HFFc6 (cell line): ENCODE measurements around the gene WASF1. TPM values are rescaled to one million over a fixed set of nuclear protein-coding genes. Genes with fewer than 3 reads are reported as not detected.

ENCODE experiments used
- DNase-seq: peaks from one replicate; pipeline ENCODE4 v3.0.0-alpha.2; 2018
- H3K27ac Mint-ChIP-seq: 2 replicates; pipeline ENCODE4 v1.8.0; 2020; ENCODE audit warnings: mild to moderate bottlenecking, mixed read lengths
- H3K27me3 Mint-ChIP-seq: 2 replicates; pipeline ENCODE4 v1.8.0; 2021; ENCODE audit warnings: mild to moderate bottlenecking, moderate library complexity, mixed read lengths; ENCODE audit not compliant: insufficient read depth
- H3K36me3 Mint-ChIP-seq: 2 replicates; pipeline ENCODE4 v1.8.0; 2021; ENCODE audit warnings: low read depth, mixed read lengths
- H3K4me1 Mint-ChIP-seq: 2 replicates; pipeline ENCODE4 v1.8.0; 2020; ENCODE audit warnings: low read depth, mixed read lengths
- H3K4me3 Mint-ChIP-seq: 2 replicates; pipeline ENCODE4 v1.8.0; 2020; ENCODE audit warnings: mild to moderate bottlenecking, moderate library complexity, mixed read lengths
- H3K9me3 Mint-ChIP-seq: 2 replicates; pipeline ENCODE4 v1.8.0; 2020; ENCODE audit warnings: mild to moderate bottlenecking, mixed read lengths
- CTCF ChIP-seq: fragments of 200-600 bp; sonication (generic); IDR thresholded peaks from 2 replicates; pipeline ENCODE4 v1.5.0; 2021; ENCODE audit warnings: antibody characterized with exemption, mild to moderate bottlenecking
- long read RNA-seq: library from polyadenylated mRNA; unstranded; transcript quantifications from one replicate; pipeline ENCODE4 v2.0.0, GENCODE V29; 2019
- total RNA-seq, 6 experiments: library from RNA; stranded (reverse); fragmentation: NEBNext Ultra II Directional; extraction: Animal tissue kit (Norgen Biotek cat#: 25700); gene quantifications; 2 replicates in 1 of 6; 3 replicates in 5 of 6; pipeline ENCODE4 v1.2.3, GENCODE V29; 2021

Gene WASF1
- total RNA-seq, result 10 to 100 TPM; 11.6 to 13.5 (median 12.3) TPM
- long read RNA-seq, partial matches to known transcripts, result 1 of 3 reads
- long read RNA-seq, other reads (novel, unspliced or antisense), result 2 of 3 reads

GRCh38 chr6:110179406-110180227 lies at the start of gene WASF1:
Gene WASF1 (minus strand): TSS chr6:110179670. CDS start chr6:110127601, 52,069 bp downstream.
- DNase-seq, result peak; percentile 97
- H3K4me1 Mint-ChIP-seq, result peaks cover 13% of the 10 kb centered on the region
- H3K27me3 Mint-ChIP-seq, result peaks cover 2% of the 10 kb centered on the region; the same call in 1 of the 2 replicates
- H3K27ac Mint-ChIP-seq, result peak within 1 kb of the TSS; percentile 24
- no peaks in the 10 kb centered on the region for H3K36me3 Mint-ChIP-seq
- peak within 1 kb of the TSS; percentile 91; the same call in 1 of the 2 replicates for H3K4me3 Mint-ChIP-seq
- H3K9me3 Mint-ChIP-seq, result no peaks in the 10 kb centered on the region
- no peak for TF ChIP-seq CTCF

- H3K27me3 Mint-ChIP-seq, result no peaks in the 10 kb centered on the region
- H3K27ac Mint-ChIP-seq, result no peak overlapping the region
- peaks cover 10% of the 10 kb centered on the region for H3K36me3 Mint-ChIP-seq
- H3K4me3 Mint-ChIP-seq, result no peak overlapping the region
- no peaks in the 10 kb centered on the region for H3K9me3 Mint-ChIP-seq
- no peak for DNase-seq
- H3K4me1 Mint-ChIP-seq, result peaks cover 6% of the 10 kb centered on the region; the same call in 1 of the 2 replicates
- TF ChIP-seq CTCF, result no peak
Measured at GRCh38 chr6:110226261-110226660, 46.8 kb upstream of the WASF1 start.

- H3K27ac Mint-ChIP-seq, result no peak overlapping the region; the same call in 1 of the 2 replicates
- H3K9me3 Mint-ChIP-seq, result no peaks in the 10 kb centered on the region
- DNase-seq, result no peak
- H3K27me3 Mint-ChIP-seq, result no peaks in the 10 kb centered on the region; the same call in 1 of the 2 replicates
- no peak for TF ChIP-seq CTCF
- H3K36me3 Mint-ChIP-seq, result peaks cover 26% of the 10 kb centered on the region
- peaks cover 18% of the 10 kb centered on the region for H3K4me1 Mint-ChIP-seq
- no peak overlapping the region for H3K4me3 Mint-ChIP-seq
Measured at GRCh38 chr6:110221738-110222137, 42.3 kb upstream of the WASF1 start.

DNA sequence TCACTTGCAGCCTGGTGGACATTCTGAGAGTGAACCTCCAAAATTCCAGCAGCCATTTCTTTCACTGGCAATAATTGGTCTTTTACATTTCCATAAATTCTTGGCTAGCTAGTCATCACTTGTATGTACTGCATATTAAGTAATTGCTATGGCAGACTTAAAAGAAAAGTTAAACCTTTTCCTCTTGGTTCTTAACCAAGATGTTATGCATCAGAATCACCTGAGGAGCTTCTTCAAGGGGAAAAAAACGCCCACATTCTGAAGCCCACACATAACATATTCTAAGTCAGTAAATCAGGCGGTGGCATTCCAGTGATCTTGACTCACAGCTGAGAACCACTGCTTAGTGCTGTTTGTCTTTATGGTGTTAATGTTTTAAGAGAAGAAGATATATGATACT lies 37.8 kb upstream of the WASF1 start:
- peaks cover 28% of the 10 kb centered on the region for H3K4me1 Mint-ChIP-seq
- H3K9me3 Mint-ChIP-seq, result no peaks in the 10 kb centered on the region
- DNase-seq, result peak; percentile 54
- H3K36me3 Mint-ChIP-seq, result peaks cover 35% of the 10 kb centered on the region
- no peak overlapping the region for H3K27ac Mint-ChIP-seq
- no peak for TF ChIP-seq CTCF
- no peak overlapping the region for H3K4me3 Mint-ChIP-seq
- no peaks in the 10 kb centered on the region; the same call in 1 of the 2 replicates for H3K27me3 Mint-ChIP-seq

DNA sequence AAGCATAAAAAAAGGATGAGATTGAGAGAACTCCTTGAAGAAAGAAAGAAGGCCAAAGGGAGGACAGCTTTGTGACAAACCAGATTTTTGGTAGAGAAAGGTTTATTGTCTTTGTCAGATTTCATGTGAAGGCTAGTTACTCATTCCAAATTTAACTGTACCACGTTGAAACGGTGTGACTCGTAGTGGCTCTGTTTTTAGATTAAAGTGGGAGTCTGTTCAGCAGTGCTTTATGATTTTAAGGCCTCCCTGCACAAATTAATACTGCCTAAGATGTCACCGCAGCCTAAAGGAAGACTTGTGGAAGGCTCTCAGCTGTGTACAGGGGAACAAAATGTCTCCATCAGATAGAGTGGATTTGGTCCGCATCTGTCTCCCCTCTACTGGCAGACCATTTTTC lies 36.7 kb upstream of the WASF1 start:
- peaks cover 44% of the 10 kb centered on the region for H3K36me3 Mint-ChIP-seq
- DNase-seq, result peak; percentile 4
- TF ChIP-seq CTCF, result no peak
- H3K27me3 Mint-ChIP-seq, result no peaks in the 10 kb centered on the region; the same call in 1 of the 2 replicates
- no peak overlapping the region for H3K4me3 Mint-ChIP-seq
- peak overlapping the region; percentile 32; the same call in 1 of the 2 replicates for H3K27ac Mint-ChIP-seq
- peaks cover 37% of the 10 kb centered on the region for H3K4me1 Mint-ChIP-seq
- H3K9me3 Mint-ChIP-seq, result no peaks in the 10 kb centered on the region
